ENCODE results near the gene ARNT2. TPM values are rescaled to one million over a fixed set of nuclear protein-coding genes. Genes with fewer than 3 reads are reported as not detected.

ARNT2 gene
- total RNA-seq, 2 donors from 2014 or later, result 9.1 to 43.7 TPM

GRCh38 chr15:80434926-80435720 lies 30.9 kb downstream of the ARNT2 start:
- Histone ChIP-seq H3K27me3 (replicated peaks; ENCODE audit: insufficient read depth) (no peaks in the 10 kb centered on the region), H3K4me3 (no peak overlapping the region), H3K9me3 (no peaks in the 10 kb centered on the region), H3K36me3 (no peaks in the 10 kb centered on the region), H3K27ac (no peak overlapping the region), H3K4me1 (replicated peaks) (no peaks in the 10 kb centered on the region)
- WGBS, result 83% methylated on average over 13 of the region's 13 CpGs
- TF ChIP-seq CTCF (IDR thresholded peaks at IDR 0.05) (no peak), POLR2AphosphoS5 (IDR thresholded peaks at IDR 0.05) (no peak), POLR2A (IDR thresholded peaks at IDR 0.05) (no peak)
- intact Hi-C loops (cut with DNase I), result no loop called here
- no peak for DNase-seq (ENCODE audit: low spot score)

- H3K27me3 ChIP-seq (replicated peaks; ENCODE audit: insufficient read depth), result no peaks in the 10 kb centered on the region
- H3K4me3 ChIP-seq, result no peak overlapping the region
- H3K9me3 ChIP-seq, result no peaks in the 10 kb centered on the region
- no peak for TF ChIP-seq POLR2AphosphoS5 (IDR thresholded peaks at IDR 0.05)
- no peak for TF ChIP-seq POLR2A (IDR thresholded peaks at IDR 0.05)
- TF ChIP-seq CTCF (IDR thresholded peaks at IDR 0.05), result no peak
- no peaks in the 10 kb centered on the region for H3K4me1 ChIP-seq (replicated peaks)
- intact Hi-C loops (cut with DNase I), result no loop called here
- no peak overlapping the region for H3K27ac ChIP-seq
- no peaks in the 10 kb centered on the region for H3K36me3 ChIP-seq
- 82% methylated on average over 13 of the region's 13 CpGs for WGBS
- DNase-seq (ENCODE audit: low spot score), result no peak
These were observed 32.5 kb downstream of the ARNT2 start for GRCh38 chr15:80436511-80437307.

DNA sequence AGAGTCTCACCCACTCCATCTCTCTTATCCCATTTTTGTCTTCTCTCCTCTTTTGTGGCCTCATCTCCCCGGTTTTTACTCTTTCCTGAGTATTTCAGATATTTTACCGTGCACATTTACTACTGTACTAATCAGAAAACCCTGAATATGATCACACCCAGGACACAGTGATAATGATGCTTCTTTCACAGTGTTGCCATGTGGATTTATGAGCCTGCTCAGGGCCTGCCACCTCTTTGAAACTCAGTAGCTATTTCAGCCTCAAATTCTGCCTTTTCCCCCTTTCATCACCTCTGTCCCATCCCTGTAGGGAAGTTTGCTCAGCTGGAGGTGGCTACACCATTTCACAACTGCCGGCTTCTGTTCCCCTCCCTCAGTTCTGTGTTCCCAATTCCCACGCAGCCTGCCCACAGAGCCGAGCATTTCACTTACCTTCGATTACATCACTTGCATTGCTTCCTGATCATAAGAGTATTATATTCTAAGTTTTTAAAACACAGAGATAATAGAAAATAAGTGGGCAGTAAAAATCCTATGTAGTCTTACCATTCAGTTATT lies 33.2 kb downstream of the ARNT2 start:
- Histone ChIP-seq H3K9me3 (no peaks in the 10 kb centered on the region), H3K4me1 (replicated peaks) (no peaks in the 10 kb centered on the region), H3K36me3 (no peaks in the 10 kb centered on the region), H3K27me3 (replicated peaks; ENCODE audit: insufficient read depth) (no peaks in the 10 kb centered on the region), H3K27ac (no peak overlapping the region), H3K4me3 (no peak overlapping the region)
- WGBS, result 63% methylated on average over 6 of the region's 6 CpGs
- intact Hi-C loops (cut with DNase I), result no loop called here
- TF ChIP-seq CTCF (IDR thresholded peaks at IDR 0.05), result no peak
- TF ChIP-seq POLR2A (IDR thresholded peaks at IDR 0.05), result no peak
- no peak for TF ChIP-seq POLR2AphosphoS5 (IDR thresholded peaks at IDR 0.05)
- DNase-seq (ENCODE audit: low spot score), result no peak

GRCh38 chr15:80439140-80439539 lies 35.0 kb downstream of the ARNT2 start:
- no peak overlapping the region for H3K27ac ChIP-seq
- intact Hi-C loops (cut with DNase I), result no loop called here
- no peaks in the 10 kb centered on the region for H3K27me3 ChIP-seq (replicated peaks; ENCODE audit: insufficient read depth)
- H3K9me3 ChIP-seq, result no peaks in the 10 kb centered on the region
- TF ChIP-seq CTCF (IDR thresholded peaks at IDR 0.05), result no peak
- TF ChIP-seq POLR2A (IDR thresholded peaks at IDR 0.05), result no peak
- TF ChIP-seq POLR2AphosphoS5 (IDR thresholded peaks at IDR 0.05), result no peak
- DNase-seq (ENCODE audit: low spot score), result no peak
- WGBS, result 84% methylated on average over 3 of the region's 3 CpGs
- H3K4me1 ChIP-seq (replicated peaks), result no peaks in the 10 kb centered on the region
- H3K36me3 ChIP-seq, result no peaks in the 10 kb centered on the region
- no peak overlapping the region for H3K4me3 ChIP-seq
